Tibial artery (tissue), 4 donors: ENCODE data around the gene CHEK1.

Source experiments
- DNase-seq, 2 donors: peaks; one replicate each; pipeline ENCODE4 v3.0.0-alpha.2; 2019
- H3K27ac ChIP-seq, 2 donors: fragments of 200-600 bp; sonication (generic) in 1 of 2; 1 replicate in 1 of 2; 2 replicates in 1 of 2; pipeline ENCODE4 v1.5.1; 2018 to 2019; ENCODE audit warnings: mild to moderate bottlenecking in 1 of 2
- H3K27me3 ChIP-seq, 2 donors: fragments of 200-600 bp; sonication (generic) in 1 of 2; one replicate each; pipeline versions ENCODE4 v1.5.1 to v1.6.0; 2016 to 2019
- H3K36me3 ChIP-seq, 3 donors: fragments of 200-600 bp; sonication (generic) in 2 of 3; one replicate each; pipeline ENCODE4 v1.5.1; 2016 to 2019; ENCODE audit warnings: mild to moderate bottlenecking in 2 of 3
- H3K4me1 ChIP-seq, 4 donors: fragments of 200-600 bp; sonication (generic) in 2 of 4; 1 replicate in 3 of 4; 2 replicates in 1 of 4; pipeline ENCODE4 v1.5.1; 2016 to 2019
- H3K4me3 ChIP-seq, 2 donors: fragments of 200-600 bp; sonication (generic) in 1 of 2; 1 replicate in 1 of 2; 2 replicates in 1 of 2; pipeline ENCODE4 v1.5.1; 2018 to 2019; ENCODE audit warnings: mild to moderate bottlenecking in 2 of 2
- H3K9me3 ChIP-seq, 3 donors: fragments of 200-600 bp; sonication (generic) in 1 of 3; one replicate each; pipeline ENCODE4 v1.5.1; 2016 to 2019
- CTCF ChIP-seq, 2 experiments: fragments of 200-600 bp in 1 of 2; fragments of 450-650 bp in 1 of 2; IDR thresholded peaks; one replicate each; pipeline ENCODE4 v1.5.1; 2017 to 2019; ENCODE audit warnings: antibody characterized with exemption in 2 of 2, mild to moderate bottlenecking in 1 of 2, moderate library complexity in 1 of 2
- intact Hi-C: fragments of 100-400 bp; cut with DNase I; formaldehyde crosslinking; loops from one replicate; pipeline ENCODE4 v1.15.0; 2023; ENCODE audit warnings: low total_unique reads

CHEK1 gene

GRCh38 chr11:125670172-125670571 lies 45.2 kb downstream of the CHEK1 start:
- Histone ChIP-seq H3K4me1 (no peaks in the 10 kb centered on the region), H3K9me3 (peaks cover 0 to 3% (median 3%) of the 10 kb centered on the region in 3 donors), H3K27me3 (no peaks in the 10 kb centered on the region), H3K36me3 (peaks cover 0 to 13% (median 0%) of the 10 kb centered on the region in 3 donors), H3K4me3 (no peak overlapping the region), H3K27ac (no peak overlapping the region)
- intact Hi-C loops: no loop called here
- DNase-seq: no peak
- TF ChIP-seq CTCF (IDR thresholded peaks at IDR 0.05): no peak

GRCh38 chr11:125671561-125671960 lies 46.6 kb downstream of the CHEK1 start:
- Histone ChIP-seq H3K4me1 (no peaks in the 10 kb centered on the region), H3K4me3 (no peak overlapping the region), H3K27ac (no peak overlapping the region), H3K27me3 (no peaks in the 10 kb centered on the region), H3K36me3 (peaks cover 0 to 17% (median 5%) of the 10 kb centered on the region in 3 donors), H3K9me3 (no peaks in the 10 kb centered on the region)
- intact Hi-C loops: no loop called here
- no peak for DNase-seq
- no peak for TF ChIP-seq CTCF (IDR thresholded peaks at IDR 0.05)

GRCh38 chr11:125674210-125674609 lies 49.2 kb downstream of the CHEK1 start:
- no peaks in the 10 kb centered on the region for H3K9me3 ChIP-seq
- no peaks in the 10 kb centered on the region for H3K4me1 ChIP-seq
- H3K27me3 ChIP-seq: no peaks in the 10 kb centered on the region
- TF ChIP-seq CTCF (IDR thresholded peaks at IDR 0.05): no peak
- H3K36me3 ChIP-seq: peaks cover 0 to 11% (median 7%) of the 10 kb centered on the region in 3 donors
- intact Hi-C loops: no loop called here
- H3K27ac ChIP-seq: no peak overlapping the region
- no peak overlapping the region for H3K4me3 ChIP-seq
- no peak for DNase-seq

GRCh38 chr11:125675196-125675595 lies 50.2 kb downstream of the CHEK1 start:
- no peak for TF ChIP-seq CTCF (IDR thresholded peaks at IDR 0.05)
- H3K4me1 ChIP-seq: no peaks in the 10 kb centered on the region
- H3K27ac ChIP-seq: no peak overlapping the region
- H3K9me3 ChIP-seq: no peaks in the 10 kb centered on the region
- H3K36me3 ChIP-seq: peaks cover 0 to 11% (median 7%) of the 10 kb centered on the region in 3 donors
- no peak overlapping the region for H3K4me3 ChIP-seq
- no peaks in the 10 kb centered on the region for H3K27me3 ChIP-seq
- DNase-seq: no peak
- intact Hi-C loops: no loop called here

- TF ChIP-seq CTCF (IDR thresholded peaks at IDR 0.05): no peak
- H3K4me1 ChIP-seq: no peaks in the 10 kb centered on the region
- H3K27me3 ChIP-seq: no peaks in the 10 kb centered on the region
- H3K27ac ChIP-seq: no peak overlapping the region
- no peak overlapping the region for H3K4me3 ChIP-seq
- DNase-seq: no peak
- intact Hi-C loops: no loop called here
- H3K36me3 ChIP-seq: peaks cover 0 to 11% (median 7%) of the 10 kb centered on the region in 3 donors
- H3K9me3 ChIP-seq: no peaks in the 10 kb centered on the region
Observed at GRCh38 chr11:125679397-125679796, 54.4 kb downstream of the CHEK1 start.

- no peaks in the 10 kb centered on the region for H3K4me1 ChIP-seq
- TF ChIP-seq CTCF (IDR thresholded peaks at IDR 0.05): no peak
- peaks cover 0 to 11% (median 7%) of the 10 kb centered on the region in 3 donors for H3K36me3 ChIP-seq
- H3K27me3 ChIP-seq: no peaks in the 10 kb centered on the region
- intact Hi-C loops: no loop called here
- H3K9me3 ChIP-seq: no peaks in the 10 kb centered on the region
- no peak for DNase-seq
- H3K4me3 ChIP-seq: no peak overlapping the region
- no peak overlapping the region for H3K27ac ChIP-seq
Observed at GRCh38 chr11:125679837-125680236, 54.9 kb downstream of the CHEK1 start.
